Measurements from ENCODE around the gene LBHD1. TPM values are rescaled to one million over a fixed set of nuclear protein-coding genes. Genes with fewer than 3 reads are reported as not detected.

Gene LBHD1
- total RNA-seq, 2 experiments from 2014 or later, result 11.9 to 15.5 TPM

GRCh38 chr11:62648185-62648966 lies 23.7 kb downstream of the LBHD1 start:
- intact Hi-C loops (cut with DNase I, micrococcal nuclease), result no loop called here
- no peak for DNase-seq
- no peak overlapping the region for H3K4me3 Mint-ChIP-seq
- H3K27me3 Mint-ChIP-seq, result no peaks in the 10 kb centered on the region
- ChIA-PET CTCF (interaction anchor here (0.5 to 1.2 kb wide), 4 partner anchors 16 to 131 kb away, joined by 3 to 4 read pairs (median 4); partner anchors contain the start of gene TUT1), POLR2A (interaction anchor here (4.1 kb wide), 1 partner anchor 16 kb away, joined by 21 read pairs; the partner anchor contains the start of genes C11orf98 and CSKMT)
- ATAC-seq, result no peak
- no peaks in the 10 kb centered on the region for H3K9me3 Mint-ChIP-seq (ENCODE audit: low read depth)
- peaks cover 26% of the 10 kb centered on the region for H3K36me3 Mint-ChIP-seq (ENCODE audit: low read depth)
- no peak overlapping the region for H3K27ac Mint-ChIP-seq
- H3K4me1 Mint-ChIP-seq, result peaks cover 31% of the 10 kb centered on the region

GRCh38 chr11:62647609-62648005 lies 24.5 kb downstream of the LBHD1 start:
- Mint-ChIP-seq H3K4me3 (no peak overlapping the region), H3K36me3 (ENCODE audit: low read depth) (peaks cover 32% of the 10 kb centered on the region), H3K9me3 (ENCODE audit: low read depth) (no peaks in the 10 kb centered on the region), H3K4me1 (peaks cover 35% of the 10 kb centered on the region), H3K27ac (no peak overlapping the region), H3K27me3 (no peaks in the 10 kb centered on the region)
- no peak for ATAC-seq
- no peak for DNase-seq
- intact Hi-C loops (cut with DNase I, micrococcal nuclease), result loop anchor here in 1 of 2 experiments (2.0 kb wide), 2 partner anchors 17 to 35 kb away; partner anchors contain the start of genes C11orf98, CSKMT, EML3 and ROM1
- CTCF ChIA-PET, result no interaction called here
- POLR2A ChIA-PET, result interaction anchor here (4.1 kb wide), 1 partner anchor 17 kb away, joined by 21 read pairs; the partner anchor contains the start of genes C11orf98 and CSKMT

- peaks cover 29% of the 10 kb centered on the region for H3K36me3 Mint-ChIP-seq (ENCODE audit: low read depth)
- intact Hi-C loops (cut with DNase I, micrococcal nuclease), result loop anchor here (1.0 to 2.0 kb wide), 13 partner anchors 18 to 234 kb away; partner anchors contain the start of genes C11orf98 (in 2 of the 2), CSKMT (in 2 of the 2), EML3 (in 2 of the 2) and EEF1G (in 1 of the 2)
Measured at GRCh38 chr11:62646825-62647608, 25.1 kb downstream of the LBHD1 start.

GRCh38 chr11:62645946-62646824 lies 25.9 kb downstream of the LBHD1 start, which contains the start of gene GANAB:
Gene GANAB (minus strand): TSS chr11:62646613. CDS start chr11:62646599, 14 bp downstream.
- Mint-ChIP-seq H3K4me1 (peaks cover 34% of the 10 kb centered on the region), H3K36me3 (ENCODE audit: low read depth) (peaks cover 29% of the 10 kb centered on the region), H3K27me3 (no peaks in the 10 kb centered on the region), H3K27ac (peak within 1 kb of the TSS; percentile 93), H3K9me3 (ENCODE audit: low read depth) (no peaks in the 10 kb centered on the region), H3K4me3 (peak within 1 kb of the TSS; percentile 93)
- intact Hi-C loops (cut with DNase I, micrococcal nuclease), result loop anchor here (1.0 to 2.0 kb wide), 13 partner anchors 19 to 235 kb away; partner anchors contain the start of genes C11orf98 (in 2 of the 2), CSKMT (in 2 of the 2), EML3 (in 2 of the 2) and EEF1G (in 1 of the 2)
- CTCF ChIA-PET, result interaction anchor here (0.5 to 1.9 kb wide), 10 partner anchors 8 to 1655 kb away, joined by 3 to 6 read pairs (median 3); partner anchors contain the start of genes HNRNPUL2 and POLR2G
- DNase-seq (peak; percentile 100), ATAC-seq (peak; percentile 99)
- POLR2A ChIA-PET, result interaction anchor here (0.5 to 4.1 kb wide), 15 partner anchors 19 to 241 kb away, joined by 3 to 21 read pairs (median 5); partner anchors contain the start of genes B3GAT3, C11orf98, CSKMT and EEF1G

More at GRCh38 chr11:62646825-62647608, 25.1 kb downstream of the LBHD1 start:
- CTCF ChIA-PET, result interaction anchor here (0.6 to 1.6 kb wide), 4 partner anchors 9 to 115 kb away, joined by 3 to 6 read pairs (median 4); partner anchors contain the start of gene POLR2G
- DNase-seq (no peak), ATAC-seq (no peak)
- POLR2A ChIA-PET, result interaction anchor here (0.6 to 4.1 kb wide), 11 partner anchors 18 to 228 kb away, joined by 3 to 21 read pairs (median 8); partner anchors contain the start of genes B3GAT3, C11orf98, CSKMT and EEF1G
- H3K9me3 Mint-ChIP-seq (ENCODE audit: low read depth), result no peaks in the 10 kb centered on the region
- no peaks in the 10 kb centered on the region for H3K27me3 Mint-ChIP-seq
- H3K4me3 Mint-ChIP-seq, result peak overlapping the region; percentile 93
- H3K27ac Mint-ChIP-seq, result peak overlapping the region; percentile 93
- H3K4me1 Mint-ChIP-seq, result peaks cover 33% of the 10 kb centered on the region

- CTCF ChIA-PET, result interaction anchor here (0.6 to 1.9 kb wide), 7 partner anchors 10 to 1603 kb away, joined by 3 to 6 read pairs (median 3); partner anchors contain the start of genes HNRNPUL2 and POLR2G
- Mint-ChIP-seq H3K36me3 (ENCODE audit: low read depth) (peaks cover 32% of the 10 kb centered on the region), H3K4me1 (peaks cover 34% of the 10 kb centered on the region), H3K9me3 (ENCODE audit: low read depth) (no peaks in the 10 kb centered on the region), H3K27me3 (no peaks in the 10 kb centered on the region), H3K27ac (peak overlapping the region; percentile 93), H3K4me3 (peak overlapping the region; percentile 93)
- no peak for ATAC-seq
- DNase-seq, result no peak
- POLR2A ChIA-PET, result interaction anchor here (0.6 to 4.1 kb wide), 11 partner anchors 19 to 210 kb away, joined by 3 to 21 read pairs (median 7); partner anchors contain the start of genes B3GAT3, C11orf98, CSKMT and LBHD1
- intact Hi-C loops (cut with DNase I, micrococcal nuclease), result no loop called here
Measured at GRCh38 chr11:62645671-62645945, 26.5 kb downstream of the LBHD1 start.

GRCh38 chr11:62644220-62644619 lies 27.8 kb downstream of the LBHD1 start:
- H3K9me3 Mint-ChIP-seq (ENCODE audit: low read depth), result peaks cover 3% of the 10 kb centered on the region
- no peak for DNase-seq
- H3K27ac Mint-ChIP-seq, result peak overlapping the region; percentile 55
- peaks cover 43% of the 10 kb centered on the region for H3K4me1 Mint-ChIP-seq
- H3K4me3 Mint-ChIP-seq, result peak overlapping the region; percentile 32
- H3K27me3 Mint-ChIP-seq, result no peaks in the 10 kb centered on the region
- CTCF ChIA-PET, result interaction anchor here (0.6 to 1.9 kb wide), 4 partner anchors 16 to 220 kb away, joined by 3 to 5 read pairs (median 4); no protein-coding TSS in a partner anchor
- POLR2A ChIA-PET, result interaction anchor here (1.0 to 3.2 kb wide), 4 partner anchors 10 to 197 kb away, joined by 3 to 13 read pairs (median 6); partner anchors contain the start of genes TUT1 and ZBTB3
- H3K36me3 Mint-ChIP-seq (ENCODE audit: low read depth), result peaks cover 36% of the 10 kb centered on the region
- intact Hi-C loops (cut with DNase I, micrococcal nuclease), result no loop called here
- ATAC-seq, result no peak

GRCh38 chr11:62632492-62632891 lies 39.6 kb downstream of the LBHD1 start:
- peaks cover 21% of the 10 kb centered on the region for H3K4me1 Mint-ChIP-seq
- intact Hi-C loops (cut with DNase I, micrococcal nuclease), result no loop called here
- no peaks in the 10 kb centered on the region for H3K27me3 Mint-ChIP-seq
- H3K27ac Mint-ChIP-seq, result peak overlapping the region; percentile 59
- CTCF ChIA-PET, result interaction anchor here (0.5 to 1.0 kb wide), 2 partner anchors 29 to 77 kb away, joined by 3 to 4 read pairs; no protein-coding TSS in a partner anchor
- no peak for DNase-seq
- no peak for ATAC-seq
- POLR2A ChIA-PET, result interaction anchor here (0.7 kb wide), 1 partner anchor 166 kb away, joined by 3 read pairs; no protein-coding TSS in a partner anchor
- no peaks in the 10 kb centered on the region for H3K9me3 Mint-ChIP-seq (ENCODE audit: low read depth)
- no peak overlapping the region for H3K4me3 Mint-ChIP-seq
- peaks cover 74% of the 10 kb centered on the region for H3K36me3 Mint-ChIP-seq (ENCODE audit: low read depth)

- Mint-ChIP-seq H3K9me3 (ENCODE audit: low read depth) (no peaks in the 10 kb centered on the region), H3K4me3 (no peak overlapping the region), H3K36me3 (ENCODE audit: low read depth) (peaks cover 52% of the 10 kb centered on the region), H3K27me3 (no peaks in the 10 kb centered on the region), H3K4me1 (peaks cover 6% of the 10 kb centered on the region), H3K27ac (peak overlapping the region; percentile 55)
- POLR2A ChIA-PET, result no interaction called here
- ATAC-seq (peak; percentile 47), DNase-seq (no peak)
- intact Hi-C loops (cut with DNase I, micrococcal nuclease), result no loop called here
- CTCF ChIA-PET, result interaction anchor here (0.5 kb wide), 1 partner anchor 17 kb away, joined by 3 read pairs; no protein-coding TSS in a partner anchor
Measured at GRCh38 chr11:62627713-62628112, 44.4 kb downstream of the LBHD1 start.

GRCh38 chr11:62622476-62623089 lies 49.5 kb downstream of the LBHD1 start:
- no peak for ATAC-seq
- CTCF ChIA-PET, result interaction anchor here (0.7 to 2.9 kb wide), 7 partner anchors 10 to 57 kb away, joined by 3 to 14 read pairs (median 6); partner anchors contain the start of genes EML3, GANAB, ROM1 and TUT1
- Mint-ChIP-seq H3K27me3 (no peaks in the 10 kb centered on the region), H3K4me3 (peak overlapping the region; percentile 92), H3K4me1 (peaks cover 27% of the 10 kb centered on the region), H3K9me3 (ENCODE audit: low read depth) (no peaks in the 10 kb centered on the region), H3K36me3 (ENCODE audit: low read depth) (peaks cover 32% of the 10 kb centered on the region), H3K27ac (peak overlapping the region; percentile 94)
- POLR2A ChIA-PET, result interaction anchor here (0.6 to 3.2 kb wide), 11 partner anchors 11 to 229 kb away, joined by 3 to 16 read pairs (median 6); partner anchors contain the start of genes C11orf98, CSKMT, GANAB and HNRNPUL2
- DNase-seq, result no peak
- intact Hi-C loops (cut with DNase I, micrococcal nuclease), result loop anchor here (1.0 kb wide), 11 partner anchors 10 to 830 kb away; partner anchors contain the start of genes EML3 (in 2 of the 2), TUT1 (in 2 of the 2), C11orf98 (in 1 of the 2) and CSKMT (in 1 of the 2)

Data from activated CD4-positive, alpha-beta T cell treated with anti-CD3 and anti-CD28 coated beads for 36 hours (primary cell).